ENCODE data around the gene CNTN1. TPM values are rescaled to one million over a fixed set of nuclear protein-coding genes. Genes with fewer than 3 reads are reported as not detected.
A peak's percentile ranks its signal among the peaks of the same experiment; 100 is the strongest.

CNTN1 gene
- total RNA-seq, 1 donor from 2014 or later = 2.3 TPM

- TF ChIP-seq CTCF (conservative IDR thresholded peaks at IDR 0.05; ENCODE audit: low read depth, low read length) = no peak
- H3K4me3 ChIP-seq (ENCODE audit: low read depth, low read length) = no peak overlapping the region
- no peak for DNase-seq (ENCODE audit: low read depth)
These were observed 19.4 kb upstream of the CNTN1 start for GRCh38 chr12:40672741-40673271.

GRCh38 chr12:40681148-40681547 lies 11.1 kb upstream of the CNTN1 start:
- no peak overlapping the region for H3K4me3 ChIP-seq (ENCODE audit: low read depth, low read length)

GRCh38 chr12:40684986-40685385 lies 7.3 kb upstream of the CNTN1 start:
- no peak for TF ChIP-seq CTCF (conservative IDR thresholded peaks at IDR 0.05; ENCODE audit: low read depth, low read length)
- H3K4me3 ChIP-seq (ENCODE audit: low read depth, low read length) = no peak overlapping the region
- DNase-seq (ENCODE audit: low read depth) = no peak

More at GRCh38 chr12:40681148-40681547, 11.1 kb upstream of the CNTN1 start:
- TF ChIP-seq CTCF (conservative IDR thresholded peaks at IDR 0.05; ENCODE audit: low read depth, low read length) = no peak
- no peak for DNase-seq (ENCODE audit: low read depth)

- no peak overlapping the region for H3K4me3 ChIP-seq (ENCODE audit: low read depth, low read length)
- no peak for TF ChIP-seq CTCF (conservative IDR thresholded peaks at IDR 0.05; ENCODE audit: low read depth, low read length)
- DNase-seq (ENCODE audit: low read depth) = no peak
These were observed 4.0 kb upstream of the CNTN1 start for GRCh38 chr12:40688085-40688725.

GRCh38 chr12:40689576-40689975 lies 2.7 kb upstream of the CNTN1 start:
- DNase-seq (ENCODE audit: low read depth) = no peak
- no peak for TF ChIP-seq CTCF (conservative IDR thresholded peaks at IDR 0.05; ENCODE audit: low read depth, low read length)
- no peak overlapping the region for H3K4me3 ChIP-seq (ENCODE audit: low read depth, low read length)

- no peak for TF ChIP-seq CTCF (conservative IDR thresholded peaks at IDR 0.05; ENCODE audit: low read depth, low read length)
- DNase-seq (ENCODE audit: low read depth) = no peak
- peak overlapping the region; percentile 46 for H3K4me3 ChIP-seq (ENCODE audit: low read depth, low read length)
These were observed 547 bp downstream of the CNTN1 start for GRCh38 chr12:40692765-40693206.
